ENCODE measurements around the gene PPP2R3B.
"Not testable (repeated sequence)": the region's sequence is repeated elsewhere in the genome, so short reads cannot be mapped to it uniquely, and the experiment has no call there.

The PPP2R3B gene

GRCh38 chrX:312621-313331 lies 73.9 kb downstream of the PPP2R3B start:
- H3K36me3 ChIP-seq (ENCODE audit: insufficient read depth, low read length), result peaks cover 16% of the 10 kb centered on the region; the same call in 1 of the 2 replicates
- H3K9ac ChIP-seq (ENCODE audit: low read depth, low read length), result no peak overlapping the region
- H3K4me1 ChIP-seq (ENCODE audit: insufficient read depth, low read length), result no peaks in the 10 kb centered on the region
- H3K9me3 ChIP-seq (ENCODE audit: control insufficient read depth, insufficient read depth, low read length), result no peaks in the 10 kb centered on the region

GRCh38 chrX:311156-312129 lies 75.3 kb downstream of the PPP2R3B start:
- no peaks in the 10 kb centered on the region for H3K9me3 ChIP-seq (ENCODE audit: control insufficient read depth, insufficient read depth, low read length)
- H3K36me3 ChIP-seq (ENCODE audit: insufficient read depth, low read length), result peaks cover 25% of the 10 kb centered on the region
- no peaks in the 10 kb centered on the region for H3K4me1 ChIP-seq (ENCODE audit: insufficient read depth, low read length)

GRCh38 chrX:310621-311155 lies 76.0 kb downstream of the PPP2R3B start:
- Histone ChIP-seq H3K36me3 (ENCODE audit: insufficient read depth, low read length) (peaks cover 32% of the 10 kb centered on the region), H3K9ac (ENCODE audit: low read depth, low read length) (no peak overlapping the region), H3K4me1 (ENCODE audit: insufficient read depth, low read length) (no peaks in the 10 kb centered on the region)

More at GRCh38 chrX:311156-312129, 75.3 kb downstream of the PPP2R3B start:
- H3K9ac ChIP-seq (ENCODE audit: low read depth, low read length), result no peak overlapping the region

GRCh38 chrX:308821-309520 lies 77.7 kb downstream of the PPP2R3B start:
- Histone ChIP-seq H3K36me3 (ENCODE audit: insufficient read depth, low read length) (peaks cover 32% of the 10 kb centered on the region), H3K9ac (ENCODE audit: low read depth, low read length) (no peak overlapping the region), H3K9me3 (ENCODE audit: control insufficient read depth, insufficient read depth, low read length) (no peaks in the 10 kb centered on the region), H3K4me1 (ENCODE audit: insufficient read depth, low read length) (no peaks in the 10 kb centered on the region)

More at GRCh38 chrX:310621-311155, 76.0 kb downstream of the PPP2R3B start:
- H3K9me3 ChIP-seq (ENCODE audit: control insufficient read depth, insufficient read depth, low read length), result no peaks in the 10 kb centered on the region

GRCh38 chrX:307261-308111 lies 79.2 kb downstream of the PPP2R3B start:
- H3K36me3 ChIP-seq (ENCODE audit: insufficient read depth, low read length), result peaks cover 34% of the 10 kb centered on the region
- no peak overlapping the region for H3K9ac ChIP-seq (ENCODE audit: low read depth, low read length)
- H3K9me3 ChIP-seq (ENCODE audit: control insufficient read depth, insufficient read depth, low read length), result no peaks in the 10 kb centered on the region
- H3K4me1 ChIP-seq (ENCODE audit: insufficient read depth, low read length), result no peaks in the 10 kb centered on the region

GRCh38 chrX:306614-307251 lies 80.0 kb downstream of the PPP2R3B start:
- H3K36me3 ChIP-seq (ENCODE audit: insufficient read depth, low read length), result peaks cover 28% of the 10 kb centered on the region

GRCh38 chrX:305781-306613 lies 80.7 kb downstream of the PPP2R3B start:
- H3K9ac ChIP-seq (ENCODE audit: low read depth, low read length); H3K4me1 ChIP-seq (ENCODE audit: insufficient read depth, low read length); H3K9me3 ChIP-seq (ENCODE audit: control insufficient read depth, insufficient read depth, low read length): not testable (repeated sequence)
- H3K36me3 ChIP-seq (ENCODE audit: insufficient read depth, low read length), result peaks cover 28% of the 10 kb centered on the region

More at GRCh38 chrX:306614-307251, 80.0 kb downstream of the PPP2R3B start:
- H3K9ac ChIP-seq (ENCODE audit: low read depth, low read length); H3K9me3 ChIP-seq (ENCODE audit: control insufficient read depth, insufficient read depth, low read length); H3K4me1 ChIP-seq (ENCODE audit: insufficient read depth, low read length): not testable (repeated sequence)

GRCh38 chrX:302975-303374 lies 83.7 kb downstream of the PPP2R3B start:
- H3K4me1 ChIP-seq (ENCODE audit: insufficient read depth, low read length), result no peaks in the 10 kb centered on the region
- peaks cover 23% of the 10 kb centered on the region for H3K36me3 ChIP-seq (ENCODE audit: insufficient read depth, low read length)
- H3K9me3 ChIP-seq (ENCODE audit: control insufficient read depth, insufficient read depth, low read length), result no peaks in the 10 kb centered on the region
- H3K9ac ChIP-seq (ENCODE audit: low read depth, low read length), result no peak overlapping the region

GRCh38 chrX:300334-300733 lies 86.4 kb downstream of the PPP2R3B start:
- H3K36me3 ChIP-seq (ENCODE audit: insufficient read depth, low read length), result peaks cover 15% of the 10 kb centered on the region
- H3K4me1 ChIP-seq (ENCODE audit: insufficient read depth, low read length), result no peaks in the 10 kb centered on the region
- H3K9me3 ChIP-seq (ENCODE audit: control insufficient read depth, insufficient read depth, low read length), result no peaks in the 10 kb centered on the region
- H3K9ac ChIP-seq (ENCODE audit: low read depth, low read length), result no peak overlapping the region

- peaks cover 15% of the 10 kb centered on the region for H3K36me3 ChIP-seq (ENCODE audit: insufficient read depth, low read length)
- H3K9me3 ChIP-seq (ENCODE audit: control insufficient read depth, insufficient read depth, low read length), result no peaks in the 10 kb centered on the region
- no peak overlapping the region for H3K9ac ChIP-seq (ENCODE audit: low read depth, low read length)
- H3K4me1 ChIP-seq (ENCODE audit: insufficient read depth, low read length), result no peaks in the 10 kb centered on the region
These were observed 87.7 kb downstream of the PPP2R3B start for GRCh38 chrX:298993-299392.

GRCh38 chrX:295136-295535 lies 91.6 kb downstream of the PPP2R3B start:
- H3K4me1 ChIP-seq (ENCODE audit: insufficient read depth, low read length), result no peaks in the 10 kb centered on the region
- peaks cover 24% of the 10 kb centered on the region for H3K36me3 ChIP-seq (ENCODE audit: insufficient read depth, low read length)
- no peak overlapping the region for H3K9ac ChIP-seq (ENCODE audit: low read depth, low read length)
- peaks cover 3% of the 10 kb centered on the region; the same call in 1 of the 2 replicates for H3K9me3 ChIP-seq (ENCODE audit: control insufficient read depth, insufficient read depth, low read length)
